A549 (cell line): ENCODE results near the gene VPS54. TPM values are rescaled to one million over a fixed set of nuclear protein-coding genes. Genes with fewer than 3 reads are reported as not detected.

ENCODE experiments used
- ATAC-seq, 2 experiments: fragments of 200-7000 bp in 1 of 2; fragments of >200 bp in 1 of 2; cut with Nextera tagmentation in 1 of 2; cut with Tn5 transposase in 1 of 2; 3 replicates each; pipeline versions ENCODE4 v1.8.0 to v1.9.1; 2018 to 2020; ENCODE audit warnings: mild to moderate bottlenecking in 1 of 2, moderate library complexity in 1 of 2
- CTCF ChIA-PET: fragments of 300-600 bp; sonication (Branson Sonifier 250); formaldehyde crosslinking; extraction: SDS; loops from one replicate; lab custom pipeline; 2021; ENCODE audit warnings: antibody characterized with exemption, inconsistent platforms; lab: Yijun Ruan, JAX
- POLR2A ChIA-PET: fragments of 350-600 bp; formaldehyde crosslinking; extraction: SDS; loops from one replicate; lab custom pipeline; 2021; ENCODE audit warnings: antibody characterized with exemption, inconsistent platforms; lab: Yijun Ruan, JAX
- DNase-seq, 2 experiments: peaks; one replicate each; pipeline versions ENCODE4 v3.0.0 to v3.0.0-alpha.2; 2011 to 2016; ENCODE audit warnings: low read depth in 1 of 2, low spot score in 1 of 2
- FAIRE-seq: peaks from 2 replicates; lab custom pipeline; 2011; peaks lifted over from hg19 to GRCh38; lab: Jason Lieb, UNC
- H3K27ac ChIP-seq, 2 experiments: fragments of >200 bp; sonication (Bioruptor Twin); formaldehyde crosslinking; 3 replicates each; pipeline ENCODE4 v1.5.1; 2016 to 2017
- H3K4me1 ChIP-seq: fragments of >200 bp; sonication (Bioruptor Twin); formaldehyde crosslinking; 3 replicates; pipeline ENCODE4 v1.6.1; 2016
- H3K4me2 ChIP-seq: fragments of >200 bp; sonication (Bioruptor Twin); formaldehyde crosslinking; 3 replicates; pipeline ENCODE4 v1.6.1; 2016
- H3K4me3 ChIP-seq: fragments of >200 bp; sonication (Bioruptor Twin); formaldehyde crosslinking; 3 replicates; pipeline ENCODE4 v1.5.1; 2016
- H3K9me3 ChIP-seq: fragments of >200 bp; sonication (Bioruptor Twin); formaldehyde crosslinking; 3 replicates; pipeline ENCODE4 v1.6.1; 2016
- BHLHE40 ChIP-seq: IDR thresholded peaks from 2 replicates; pipeline ENCODE4 v1.6.1; 2012; ENCODE audit warnings: low read depth, low read length, inconsistent platforms
- CEBPB ChIP-seq, 2 experiments: fragments of >200 bp in 1 of 2; sonication (Bioruptor Twin) in 1 of 2; formaldehyde crosslinking in 1 of 2; IDR thresholded peaks; 2 replicates each; pipeline ENCODE4 v1.6.1; 2012 to 2016
- CHD2 ChIP-seq: fragments of 150-350 bp; IDR thresholded peaks from 2 replicates; pipeline ENCODE4 v1.6.1; 2014; ENCODE audit warnings: low read length; ENCODE audit not compliant: partially characterized antibody
- CHD4 ChIP-seq: fragments of 200-600 bp; sonication (generic); IDR thresholded peaks from 2 replicates; pipeline ENCODE4 v1.6.1; 2016; ENCODE audit warnings: antibody characterized with exemption, mild to moderate bottlenecking, borderline replicate concordance
- CTCF ChIP-seq: fragments of >200 bp; sonication (Bioruptor Twin); formaldehyde crosslinking; IDR thresholded peaks from 3 replicates; pipeline ENCODE4 v1.5.1; 2016
- E2F6 ChIP-seq: IDR thresholded peaks from 2 replicates; pipeline ENCODE4 v1.6.1; 2012; ENCODE audit warnings: low read depth, borderline replicate concordance
- EP300 ChIP-seq, 2 experiments: fragments of >200 bp; sonication (Bioruptor Twin); formaldehyde crosslinking; IDR thresholded peaks; 2 replicates in 1 of 2; 3 replicates in 1 of 2; pipeline ENCODE4 v1.6.1; 2016 to 2017
- FOXS1 ChIP-seq: fragments of 250-450 bp; sonication (Bioruptor Pico); IDR thresholded peaks from 2 replicates; pipeline ENCODE4 v1.5.0; 2020; ENCODE audit warnings: mild to moderate bottlenecking, moderate library complexity
- HES2 ChIP-seq: fragments of >200 bp; sonication (Bioruptor Twin); formaldehyde crosslinking; IDR thresholded peaks from 2 replicates; pipeline ENCODE4 v1.6.1; 2016
- HOXA7 ChIP-seq: fragments of 250-450 bp; sonication (Bioruptor Pico); IDR thresholded peaks from 2 replicates; pipeline ENCODE4 v1.5.0; 2020; ENCODE audit warnings: mild to moderate bottlenecking, moderate library complexity
- HOXB13 ChIP-seq: fragments of 250-450 bp; sonication (Bioruptor Pico); IDR thresholded peaks from 2 replicates; pipeline ENCODE4 v1.5.0; 2020; ENCODE audit warnings: low read depth, mild to moderate bottlenecking, moderate library complexity
- JUN ChIP-seq, 2 experiments: fragments of >200 bp; sonication (Bioruptor Twin); formaldehyde crosslinking; IDR thresholded peaks; 2 replicates in 1 of 2; 3 replicates in 1 of 2; pipeline ENCODE4 v1.6.1; 2016 to 2017
- MAFK ChIP-seq: fragments of 450-650 bp; IDR thresholded peaks from 2 replicates; pipeline ENCODE4 v1.6.1; 2014; ENCODE audit not compliant: partially characterized antibody
- NFE2L2 ChIP-seq: fragments of 150-350 bp; conservative IDR thresholded peaks from 2 replicates; pipeline ENCODE4 v1.6.1; 2014; ENCODE audit warnings: low read length
- POLR2AphosphoS2 ChIP-seq: conservative IDR thresholded peaks from 2 replicates; pipeline ENCODE4 v1.6.1; 2012; ENCODE audit warnings: low read length, improper control_type of control experiment, inconsistent platforms
- RAD21 ChIP-seq, 2 experiments: fragments of >200 bp in 1 of 2; sonication (Bioruptor Twin) in 1 of 2; formaldehyde crosslinking in 1 of 2; IDR thresholded peaks in 1 of 2; conservative IDR thresholded peaks in 1 of 2; 2 replicates in 1 of 2; 3 replicates in 1 of 2; pipeline ENCODE4 v1.6.1; 2012 to 2018; ENCODE audit warnings: inconsistent platforms in 1 of 2
- RNF2 ChIP-seq: fragments of 200-600 bp; sonication (generic); IDR thresholded peaks from 2 replicates; pipeline ENCODE4 v1.6.1; 2016; ENCODE audit warnings: low read depth, mild to moderate bottlenecking, antibody characterized with exemption, moderate library complexity, borderline replicate concordance
- TP53 ChIP-seq: fragments of 250-450 bp; sonication (Bioruptor Pico); IDR thresholded peaks from 2 replicates; pipeline ENCODE4 v1.5.0; 2021; ENCODE audit warnings: mild to moderate bottlenecking, moderate library complexity
- WGBS: methylation state at CpG from one replicate; pipeline ENCODE4 v1.1.6; 2017; ENCODE audit errors: missing lambda C conversion rate; 5-methylcytosine and 5-hydroxymethylcytosine counted together
- polyA plus RNA-seq, 4 experiments: library from polyadenylated mRNA; depleted of rRNA in 3 of 4; stranded (reverse); fragments of >200 nt; fragmentation: RNase III in 1 of 4; extraction: RNeasy Plus Mini Kit Qiagen cat#74134 plus additional on column Dnase treatment in 1 of 4; gene quantifications; 2 replicates in 3 of 4; 3 replicates in 1 of 4; pipeline ENCODE4 v1.2.3, GENCODE V29; 2011 to 2017

Gene VPS54
- polyA plus RNA-seq, 2 of the 4 experiments (the other 2 are of a cell fraction), result 15.0 to 32.5 TPM

GRCh38 chr2:64059270-64059669, 40.0 kb upstream of the VPS54 start:
- ATAC-seq (no peak), DNase-seq (no peak), FAIRE-seq (no peak)
- H3K4me1 ChIP-seq, result peaks cover 10% of the 10 kb centered on the region; the same call in 1 of the 3 replicates
- CTCF ChIA-PET, result interaction anchor here (0.7 to 1.2 kb wide), 2 partner anchors 10 to 272 kb away, joined by 3 to 8 read pairs; no protein-coding TSS in a partner anchor
- POLR2A ChIA-PET, result no interaction called here
- TF ChIP-seq E2F6 (no peak), EP300 (IDR thresholded peaks at IDR 0.05) (no peak), MAFK (peak; percentile 83), CTCF (no peak), CHD2 (no peak)
- H3K4me3 ChIP-seq, result no peak overlapping the region
- H3K9me3 ChIP-seq, result no peaks in the 10 kb centered on the region
- H3K4me2 ChIP-seq, result no peak overlapping the region
- no peak overlapping the region for H3K27ac ChIP-seq

- ChIA-PET POLR2A (no interaction called here), CTCF (interaction anchor here (0.8 to 1.2 kb wide), 2 partner anchors 275 to 462 kb away, joined by 3 to 4 read pairs; no protein-coding TSS in a partner anchor)
- no peak for ATAC-seq
- Histone ChIP-seq H3K9me3 (no peaks in the 10 kb centered on the region), H3K27ac (no peak overlapping the region)
- FAIRE-seq, result no peak
- DNase-seq, result no peak
- TF ChIP-seq HOXA7 (no peak), TP53 (CRISPR knock-in tag) (no peak), RNF2 (no peak), CHD4 (no peak), HOXB13 (CRISPR knock-in tag) (no peak), E2F6 (no peak), HES2 (no peak), JUN (IDR thresholded peaks at IDR 0.05) (no peak), NFE2L2 (no peak), RAD21 (conservative IDR thresholded peaks at IDR 0.05 in 1 of 2, IDR thresholded peaks at IDR 0.05 in 1 of 2) (no peak), BHLHE40 (no peak), FOXS1 (CRISPR knock-in tag) (no peak), POLR2AphosphoS2 (no peak)
- TF ChIP-seq, all 56 proteins: peak for 0
- 67% methylated on average over 2 of the region's 2 CpGs for WGBS
- H3K4me1 ChIP-seq, result no peaks in the 10 kb centered on the region
- H3K4me2 ChIP-seq, result no peak overlapping the region
- H3K4me3 ChIP-seq, result no peak overlapping the region
These were observed 36.8 kb upstream of the VPS54 start for GRCh38 chr2:64056021-64056420.

GRCh38 chr2:64054161-64054915, 35.1 kb upstream of the VPS54 start:
- no peak for TF ChIP-seq CEBPB (IDR thresholded peaks at IDR 0.05)
- TF ChIP-seq JUN (IDR thresholded peaks at IDR 0.05), result no peak
- no peak for TF ChIP-seq CTCF
- TF ChIP-seq, all 56 proteins: peak for 0
- FAIRE-seq, result no peak
- Histone ChIP-seq H3K4me2 (no peak overlapping the region), H3K4me3 (no peak overlapping the region), H3K9me3 (no peaks in the 10 kb centered on the region), H3K27ac (no peak overlapping the region), H3K4me1 (no peaks in the 10 kb centered on the region)
- DNase-seq, result no peak
- ChIA-PET POLR2A (no interaction called here), CTCF (interaction anchor here (0.7 to 10.5 kb wide), 2 partner anchors 102 to 273 kb away, joined by 3 to 194 read pairs; no protein-coding TSS in a partner anchor)
- 59% methylated on average over 4 of the region's 4 CpGs for WGBS
- no peak for ATAC-seq
